DOHH2 (cell line): ENCODE data around the gene EPHA8.

ENCODE experiments used
- H3F3A ChIP-seq: fragments of 200-600 bp; sonication (generic), shearing (Covaris generic); 2 replicates; pipeline ENCODE4 v1.6.0; 2016; ENCODE audit warnings: antibody characterized with exemption, mild to moderate bottlenecking; ENCODE audit not compliant: control insufficient read depth, insufficient read depth
- H3K27ac ChIP-seq: fragments of 200-600 bp; sonication (generic); 2 replicates; pipeline ENCODE4 v1.5.1; 2014; ENCODE audit warnings: low read depth, mild to moderate bottlenecking, low read length, moderate library complexity
- H3K27me3 ChIP-seq: fragments of 200-600 bp; sonication (generic); 2 replicates; pipeline ENCODE4 v1.6.1; 2014; ENCODE audit warnings: mild to moderate bottlenecking, low read length, mixed read lengths; ENCODE audit not compliant: control insufficient read depth
- H3K36me3 ChIP-seq: fragments of 200-600 bp; sonication (generic); 2 replicates; pipeline ENCODE4 v1.6.1; 2014; ENCODE audit warnings: mild to moderate bottlenecking, low read length, moderate library complexity, mixed read lengths; ENCODE audit not compliant: control insufficient read depth
- H3K4me1 ChIP-seq: fragments of 200-600 bp; sonication (generic); 2 replicates; pipeline ENCODE4 v1.6.1; 2014; ENCODE audit warnings: mild to moderate bottlenecking, low read length, mixed read lengths; ENCODE audit not compliant: control insufficient read depth
- H3K4me2 ChIP-seq: fragments of 200-600 bp; sonication (generic); 2 replicates; pipeline ENCODE4 v1.6.0; 2014; ENCODE audit warnings: mild to moderate bottlenecking, low read length, moderate library complexity
- H3K4me3 ChIP-seq: fragments of 200-600 bp; sonication (generic); 2 replicates; pipeline ENCODE4 v1.5.1; 2014; ENCODE audit warnings: mild to moderate bottlenecking, low read length, mixed read lengths
- H3K79me2 ChIP-seq: fragments of 200-600 bp; sonication (generic); 2 replicates; pipeline ENCODE4 v1.6.1; 2014; ENCODE audit warnings: mild to moderate bottlenecking, low read length, mixed read lengths; ENCODE audit not compliant: control insufficient read depth
- H3K9me2 ChIP-seq: fragments of 200-600 bp; sonication (generic); replicated peaks from 2 replicates; pipeline ENCODE4 v1.6.1; 2014; ENCODE audit warnings: mild to moderate bottlenecking, low read length, mixed read lengths; ENCODE audit not compliant: control insufficient read depth
- H3K9me3 ChIP-seq: fragments of 200-600 bp; sonication (generic); 2 replicates; pipeline ENCODE4 v1.6.1; 2014; ENCODE audit warnings: antibody characterized with exemption, low read length, mixed read lengths; ENCODE audit not compliant: control insufficient read depth, insufficient read depth
- H4K20me1 ChIP-seq: fragments of 200-600 bp; sonication (generic); 2 replicates; pipeline ENCODE4 v1.6.0; 2014; ENCODE audit warnings: low read depth, mild to moderate bottlenecking, antibody characterized with exemption, low read length, moderate library complexity; ENCODE audit not compliant: control insufficient read depth, insufficient read depth
- CTCF ChIP-seq: fragments of 200-600 bp; sonication (generic); IDR thresholded peaks from one replicate; pipeline ENCODE4 v1.5.1; 2014; ENCODE audit warnings: antibody characterized with exemption, mild to moderate bottlenecking, low read depth, low read length; ENCODE audit not compliant: poor library complexity, severe bottlenecking
- EZH2phosphoT487 ChIP-seq: fragments of 200-600 bp; sonication (generic); IDR thresholded peaks from 2 replicates; pipeline ENCODE4 v1.6.1; 2017; ENCODE audit warnings: borderline replicate concordance, mild to moderate bottlenecking, antibody characterized with exemption, low read length, moderate library complexity, mixed read lengths

Gene EPHA8

DNA sequence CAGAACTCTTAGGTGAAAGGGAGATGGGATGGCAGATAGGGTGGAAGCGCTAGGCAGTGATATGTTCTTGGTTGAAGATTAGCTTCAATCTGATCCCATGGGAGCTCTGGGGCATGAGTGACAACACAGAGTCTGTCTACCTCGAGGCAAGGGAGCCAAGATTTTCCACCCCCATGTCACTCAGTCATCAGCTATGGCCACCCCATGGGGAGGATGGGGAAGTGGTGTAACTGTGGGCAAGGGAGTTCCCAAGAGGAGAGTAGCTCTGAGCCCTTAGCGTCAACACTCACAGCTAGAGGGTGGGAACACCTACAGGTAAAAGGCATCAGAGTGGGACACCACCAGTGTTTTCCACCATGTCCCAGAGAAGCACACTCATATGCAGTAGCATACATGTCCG, 42.9 kb downstream of the EPHA8 start:
- Histone ChIP-seq H3K27me3 (no peaks in the 10 kb centered on the region), H3K4me2 (no peak overlapping the region), H3K9me2 (no peaks in the 10 kb centered on the region), H3K4me1 (no peaks in the 10 kb centered on the region), H3K79me2 (no peaks in the 10 kb centered on the region), H3F3A (no peaks in the 10 kb centered on the region), H3K9me3 (no peaks in the 10 kb centered on the region), H3K4me3 (no peak overlapping the region), H3K27ac (no peak overlapping the region), H3K36me3 (no peaks in the 10 kb centered on the region), H4K20me1 (no peaks in the 10 kb centered on the region)
- TF ChIP-seq CTCF: no peak
- no peak for TF ChIP-seq EZH2phosphoT487

DNA sequence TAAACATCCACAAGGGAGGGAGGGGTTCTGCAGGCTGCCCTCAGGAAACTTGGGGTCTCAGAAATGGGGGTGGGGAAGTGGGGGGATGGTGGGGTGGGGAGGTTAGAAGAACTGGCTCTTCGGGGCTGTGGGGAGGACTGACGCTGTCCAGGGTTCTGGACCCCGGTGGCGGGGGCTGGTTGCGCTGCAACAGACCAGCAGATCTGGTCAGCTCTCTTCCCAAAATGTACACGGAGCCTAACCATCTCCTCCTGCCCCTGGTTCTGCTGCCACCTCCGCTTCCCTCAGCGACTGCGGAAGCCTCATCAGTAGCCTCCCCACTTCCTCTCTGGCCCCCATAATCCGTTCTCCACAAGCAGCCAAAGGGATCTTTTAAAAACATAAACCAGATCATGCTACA, 43.9 kb downstream of the EPHA8 start:
- Histone ChIP-seq H3K27me3 (no peaks in the 10 kb centered on the region), H3K36me3 (no peaks in the 10 kb centered on the region), H3K79me2 (no peaks in the 10 kb centered on the region), H3K27ac (no peak overlapping the region), H3K9me3 (no peaks in the 10 kb centered on the region), H3K9me2 (no peaks in the 10 kb centered on the region), H4K20me1 (no peaks in the 10 kb centered on the region), H3F3A (no peaks in the 10 kb centered on the region), H3K4me1 (no peaks in the 10 kb centered on the region), H3K4me2 (no peak overlapping the region), H3K4me3 (no peak overlapping the region)
- TF ChIP-seq CTCF: no peak
- TF ChIP-seq EZH2phosphoT487: no peak

DNA sequence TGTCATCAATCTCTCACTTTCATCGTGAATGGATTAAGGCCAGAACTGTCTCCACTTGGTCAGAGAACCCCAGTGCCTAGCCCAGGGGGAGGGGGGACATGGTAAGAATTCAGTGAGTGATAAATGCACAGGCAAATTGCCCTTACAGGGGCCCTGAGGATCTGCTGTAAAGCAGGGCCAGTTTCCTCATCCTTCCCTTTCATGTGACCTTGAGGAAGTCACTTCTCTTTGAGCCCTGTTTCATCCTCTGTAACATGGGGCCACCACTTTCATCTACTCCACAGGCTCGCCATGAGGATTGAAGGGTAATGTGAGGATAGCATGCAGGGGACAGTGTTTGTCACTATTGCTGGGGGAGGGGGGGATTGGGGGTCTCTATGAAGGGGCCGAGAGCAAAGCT, 45.1 kb downstream of the EPHA8 start:
- H4K20me1 ChIP-seq: no peaks in the 10 kb centered on the region

More for the DNA sequence above, 45.1 kb downstream of the EPHA8 start:
- Histone ChIP-seq H3K9me3 (no peaks in the 10 kb centered on the region), H3K4me3 (no peak overlapping the region), H3K36me3 (no peaks in the 10 kb centered on the region), H3K9me2 (no peaks in the 10 kb centered on the region), H3K27me3 (no peaks in the 10 kb centered on the region), H3K4me1 (no peaks in the 10 kb centered on the region), H3K79me2 (no peaks in the 10 kb centered on the region), H3K4me2 (no peak overlapping the region), H3K27ac (no peak overlapping the region), H3F3A (no peaks in the 10 kb centered on the region)
- TF ChIP-seq CTCF (no peak), EZH2phosphoT487 (no peak)
